Astrocyte (in vitro differentiated cells and primary cell): Measurements from ENCODE around the gene TOR1B. TPM values are rescaled to one million over a fixed set of nuclear protein-coding genes. Genes with fewer than 3 reads are reported as not detected.

Experiments
- DNase-seq: peaks from one replicate; pipeline ENCODE4 v3.0.0-alpha.2; 2010; ENCODE audit warnings: low read depth
- FAIRE-seq: peaks from 2 replicates; lab custom pipeline; 2011; peaks lifted over from hg19 to GRCh38; lab: Jason Lieb, UNC
- H2AFZ ChIP-seq: 2 replicates; pipeline ENCODE4 v1.6.0; 2012; ENCODE audit warnings: low read depth, low read length, inconsistent platforms
- H3K27ac ChIP-seq: 2 replicates; pipeline ENCODE4 v1.5.1; 2011; ENCODE audit warnings: low read depth, low read length, inconsistent platforms
- H3K27me3 ChIP-seq: 2 replicates; pipeline ENCODE4 v1.6.0; 2011; ENCODE audit warnings: low read length, inconsistent platforms; ENCODE audit not compliant: insufficient read depth
- H3K36me3 ChIP-seq: 2 replicates; pipeline ENCODE4 v1.5.1; 2011; ENCODE audit warnings: low read length, inconsistent platforms; ENCODE audit not compliant: insufficient read depth
- H3K4me1 ChIP-seq: 2 replicates; pipeline ENCODE4 v1.5.1; 2011; ENCODE audit warnings: low read length, inconsistent platforms; ENCODE audit not compliant: insufficient read depth
- H3K4me2 ChIP-seq: 2 replicates; pipeline ENCODE4 v1.6.0; 2012; ENCODE audit warnings: low read length, inconsistent platforms
- H3K4me3 ChIP-seq: 2 replicates; pipeline ENCODE4 v1.5.1; 2011; ENCODE audit warnings: low read depth, mild to moderate bottlenecking, low read length, inconsistent platforms; ENCODE audit not compliant: insufficient read depth
- H3K79me2 ChIP-seq: 2 replicates; pipeline ENCODE4 v1.6.0; 2012; ENCODE audit warnings: mild to moderate bottlenecking, low read length, inconsistent platforms; ENCODE audit not compliant: insufficient read depth
- H3K9ac ChIP-seq: 2 replicates; pipeline ENCODE4 v1.6.0; 2012; ENCODE audit warnings: mild to moderate bottlenecking, low read length, inconsistent platforms
- H3K9me3 ChIP-seq: 2 replicates; pipeline ENCODE4 v1.5.1; 2012; ENCODE audit warnings: low read depth, mild to moderate bottlenecking, low read length, inconsistent platforms; ENCODE audit not compliant: insufficient read depth
- H4K20me1 ChIP-seq: 2 replicates; pipeline ENCODE4 v1.6.0; 2012; ENCODE audit warnings: low read length, inconsistent platforms; ENCODE audit not compliant: insufficient read depth
- H3K27ac Mint-ChIP-seq: one replicate; pipeline ENCODE4 v1.8.0; 2021; ENCODE audit warnings: mild to moderate bottlenecking, mixed read lengths; ENCODE audit not compliant: unreplicated experiment
- H3K27me3 Mint-ChIP-seq: one replicate; pipeline ENCODE4 v1.8.0; 2021; ENCODE audit warnings: low read depth, mixed read lengths; ENCODE audit not compliant: unreplicated experiment
- H3K36me3 Mint-ChIP-seq: one replicate; pipeline ENCODE4 v1.8.0; 2021; ENCODE audit warnings: low read depth, mixed read lengths; ENCODE audit not compliant: unreplicated experiment
- H3K4me1 Mint-ChIP-seq: one replicate; pipeline ENCODE4 v1.8.0; 2021; ENCODE audit warnings: low read depth, mixed read lengths; ENCODE audit not compliant: unreplicated experiment
- H3K4me3 Mint-ChIP-seq: one replicate; pipeline ENCODE4 v1.8.0; 2021; ENCODE audit warnings: mild to moderate bottlenecking, moderate library complexity, mixed read lengths; ENCODE audit not compliant: unreplicated experiment
- H3K9me3 Mint-ChIP-seq: one replicate; pipeline ENCODE4 v1.8.0; 2021; ENCODE audit warnings: mild to moderate bottlenecking, mixed read lengths; ENCODE audit not compliant: unreplicated experiment
- CTCF ChIP-seq: IDR thresholded peaks from 2 replicates; pipeline ENCODE4 v1.5.1; 2011; ENCODE audit warnings: low read depth, mild to moderate bottlenecking, inconsistent platforms, low read length, moderate library complexity; ENCODE audit not compliant: insufficient read depth
- EZH2 ChIP-seq: IDR thresholded peaks from 2 replicates; pipeline ENCODE4 v1.6.1; 2012; ENCODE audit warnings: mild to moderate bottlenecking, low read length, inconsistent platforms; ENCODE audit not compliant: insufficient read depth
- total RNA-seq: library from RNA; stranded (reverse); gene quantifications from 2 replicates; pipeline ENCODE4 v1.2.1, GENCODE V29; 2021

TOR1B gene
- total RNA-seq, 1 donor from 2014 or later, result 31.6 TPM

GRCh38 chr9:129770741-129771140 is 32.2 kb upstream of the TOR1B start:
- Histone ChIP-seq H2AFZ (no peak overlapping the region), H3K36me3 (no peaks in the 10 kb centered on the region), H4K20me1 (no peaks in the 10 kb centered on the region), H3K79me2 (no peaks in the 10 kb centered on the region), H3K9ac (no peak overlapping the region), H3K27me3 (peaks cover 3% of the 10 kb centered on the region), H3K9me3 (no peaks in the 10 kb centered on the region), H3K4me2 (no peak overlapping the region), H3K27ac (no peak overlapping the region), H3K4me3 (no peak overlapping the region), H3K4me1 (no peaks in the 10 kb centered on the region)
- Mint-ChIP-seq H3K27me3 (peaks cover 31% of the 10 kb centered on the region), H3K4me1 (no peaks in the 10 kb centered on the region), H3K9me3 (peaks cover 3% of the 10 kb centered on the region), H3K27ac (no peak overlapping the region), H3K36me3 (no peaks in the 10 kb centered on the region), H3K4me3 (no peak overlapping the region)
- no peak for FAIRE-seq
- TF ChIP-seq EZH2, result no peak
- TF ChIP-seq CTCF, result no peak
- no peak for DNase-seq

- Histone ChIP-seq H3K9ac (no peak overlapping the region), H3K9me3 (no peaks in the 10 kb centered on the region), H3K4me1 (peaks cover 18% of the 10 kb centered on the region), H3K27me3 (peaks cover 3% of the 10 kb centered on the region), H2AFZ (no peak overlapping the region), H3K36me3 (no peaks in the 10 kb centered on the region), H4K20me1 (no peaks in the 10 kb centered on the region), H3K27ac (no peak overlapping the region), H3K4me3 (no peak overlapping the region), H3K79me2 (no peaks in the 10 kb centered on the region), H3K4me2 (no peak overlapping the region)
- H3K27ac Mint-ChIP-seq, result no peak overlapping the region
- H3K4me1 Mint-ChIP-seq, result peaks cover 8% of the 10 kb centered on the region
- TF ChIP-seq EZH2 (no peak), CTCF (no peak)
- FAIRE-seq (no peak), DNase-seq (peak; percentile 12)
- peaks cover 3% of the 10 kb centered on the region for H3K9me3 Mint-ChIP-seq
- H3K27me3 Mint-ChIP-seq, result peaks cover 23% of the 10 kb centered on the region
- H3K36me3 Mint-ChIP-seq, result no peaks in the 10 kb centered on the region
- no peak overlapping the region for H3K4me3 Mint-ChIP-seq
These were observed 29.5 kb upstream of the TOR1B start for GRCh38 chr9:129773262-129774048.
